Measurements from ENCODE around the gene GPC1.
"Not testable (repeated sequence)": the region's sequence is repeated elsewhere in the genome, so short reads cannot be mapped to it uniquely, and the experiment has no call there.

The GPC1 gene

DNA sequence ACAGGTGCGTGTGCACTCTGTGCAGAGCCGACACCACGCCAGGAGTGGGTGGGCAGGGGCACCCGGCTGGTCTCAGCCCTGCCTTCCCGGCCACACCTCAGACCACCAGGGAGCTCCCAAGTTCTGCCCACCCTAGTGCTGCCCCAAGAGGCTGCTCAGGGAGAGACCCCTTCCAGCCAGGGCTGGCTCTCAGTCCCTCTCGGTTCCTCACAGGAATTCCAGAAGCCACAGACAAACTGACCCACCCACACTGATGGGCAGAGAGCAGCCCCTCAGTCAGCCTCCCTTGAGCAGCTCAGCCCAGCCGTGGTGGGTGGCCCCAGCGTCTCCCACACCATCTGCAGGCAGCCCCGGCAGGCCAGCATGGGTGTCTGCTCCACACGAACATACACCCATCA is 33.8 kb downstream of the GPC1 start:
- DNase-seq: no peak

DNA sequence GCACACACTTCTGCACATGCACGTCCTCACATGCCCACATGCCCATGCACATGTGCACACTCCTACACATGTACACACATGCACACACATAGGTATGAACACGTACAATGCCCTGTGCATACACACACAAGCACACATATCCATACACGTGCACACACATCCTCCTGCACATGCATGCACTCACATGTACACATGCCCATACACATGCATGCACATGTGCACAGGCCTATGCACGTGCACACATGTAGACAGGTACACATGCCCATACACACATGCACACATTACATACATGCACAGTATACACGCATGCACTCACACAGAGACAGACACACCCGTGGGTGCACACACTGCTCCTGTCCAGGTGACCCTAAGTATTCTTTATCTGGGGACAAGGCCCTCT is 34.3 kb downstream of the GPC1 start:
- no peak for DNase-seq

DNA sequence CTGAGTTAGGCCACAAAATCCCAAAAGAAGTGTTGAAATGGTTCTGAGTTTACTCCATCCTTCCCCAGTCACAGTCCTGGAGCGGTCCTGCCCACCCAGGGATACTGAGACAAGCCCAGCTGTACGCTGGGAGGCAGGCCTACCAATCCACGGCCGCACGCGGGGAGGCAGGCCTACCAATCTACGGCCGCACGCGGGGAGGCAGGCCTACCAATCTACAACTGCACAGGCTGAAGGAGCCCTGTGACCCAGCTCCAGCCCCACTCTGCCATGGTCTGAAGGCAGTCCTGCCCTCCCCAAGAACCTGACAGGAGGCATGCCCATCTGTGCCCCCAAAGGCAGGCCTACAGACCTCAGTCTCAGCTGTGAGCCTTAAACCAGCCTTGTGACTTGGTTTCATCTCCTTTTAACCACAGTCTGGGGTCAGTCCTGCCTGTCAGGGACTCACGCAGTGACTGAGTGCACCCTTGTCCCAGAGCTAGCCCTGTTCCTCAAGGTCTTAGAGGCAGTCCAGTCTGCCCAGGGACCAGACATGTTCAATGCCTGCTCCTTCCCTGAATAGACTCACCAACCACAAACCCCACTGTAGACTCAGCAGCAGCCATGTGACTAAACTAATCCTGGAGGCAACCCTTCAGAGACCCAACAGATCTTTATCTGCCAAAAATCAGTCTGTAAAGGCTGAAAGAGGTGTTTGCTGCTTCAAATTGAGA is 36.8 kb downstream of the GPC1 start:
- no peak for DNase-seq

DNA sequence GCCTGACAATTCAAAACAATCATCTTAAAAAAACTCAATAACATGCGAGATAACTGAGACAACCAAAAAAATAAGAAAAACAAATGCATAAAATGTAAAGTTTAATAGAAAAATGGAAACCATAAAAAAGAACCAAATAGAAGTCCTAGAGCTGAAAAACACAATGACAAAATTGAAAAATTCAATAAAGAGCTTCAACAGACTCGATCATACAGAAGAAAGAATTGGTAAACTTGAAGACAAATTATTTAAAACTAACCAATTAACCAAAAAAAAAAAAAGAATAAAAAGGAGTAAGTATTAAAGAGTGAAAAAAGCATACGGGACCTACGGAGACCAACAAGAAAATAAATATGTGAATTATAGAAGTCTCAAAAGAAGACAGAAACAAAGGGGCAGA is 37.7 kb downstream of the GPC1 start:
- no peak for DNase-seq

DNA sequence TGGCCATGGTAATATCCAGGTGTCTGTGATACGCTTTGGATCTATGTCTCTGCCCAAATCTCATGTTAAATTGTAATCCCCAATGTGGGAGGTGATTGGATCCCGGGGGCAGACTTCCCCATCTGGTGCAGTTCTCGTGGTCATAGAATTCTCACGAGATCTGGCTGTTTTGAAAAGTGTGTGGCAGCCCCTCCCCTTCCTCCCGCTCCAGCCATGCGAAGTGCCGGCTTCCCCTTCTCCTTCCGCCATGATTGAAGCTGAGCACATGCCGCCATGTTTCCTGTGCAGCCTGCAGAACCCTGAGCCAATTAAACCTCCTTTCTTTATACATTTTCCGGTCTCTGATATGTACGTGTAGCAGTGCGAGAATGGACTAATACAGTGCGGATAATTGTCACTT is 42.5 kb downstream of the GPC1 start:
- DNase-seq: no peak

DNA sequence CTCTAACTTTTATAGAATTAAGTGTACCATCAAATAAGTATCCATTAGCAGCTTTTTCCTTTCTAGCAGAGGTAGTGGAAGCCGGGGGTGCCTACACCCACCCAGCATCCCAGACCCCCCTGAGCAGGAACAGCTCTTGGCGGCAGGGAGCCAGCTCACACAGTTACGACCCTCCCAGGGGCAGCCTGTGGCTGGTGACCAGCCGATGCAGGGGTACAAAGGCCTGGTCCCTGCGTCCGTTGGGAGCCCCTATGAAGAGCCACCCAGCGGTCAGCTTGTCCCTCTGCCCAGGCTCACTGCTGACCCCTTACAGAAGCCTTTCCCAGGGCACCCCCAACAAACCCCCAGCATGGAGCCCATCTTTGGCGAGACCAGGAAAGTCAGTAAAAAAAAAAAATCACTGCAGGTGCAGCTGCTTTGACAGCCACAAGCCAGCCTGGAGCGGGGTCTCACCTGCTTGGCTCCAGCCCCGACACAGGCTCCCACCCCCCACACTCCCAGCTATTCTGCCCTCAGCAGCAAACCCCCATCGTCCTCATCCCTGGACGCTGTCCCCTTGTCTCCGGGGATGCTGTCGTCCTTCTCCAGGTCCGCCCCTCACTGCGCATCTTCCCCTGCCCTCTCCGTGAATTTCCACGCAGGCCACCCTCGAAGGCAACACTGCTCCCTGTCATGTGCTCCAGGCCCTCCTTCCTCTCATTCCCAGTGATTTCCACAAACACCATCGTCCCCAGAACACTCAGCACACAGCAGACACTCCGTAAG is 43.1 kb downstream of the GPC1 start:
- DNase-seq: no peak

DNA sequence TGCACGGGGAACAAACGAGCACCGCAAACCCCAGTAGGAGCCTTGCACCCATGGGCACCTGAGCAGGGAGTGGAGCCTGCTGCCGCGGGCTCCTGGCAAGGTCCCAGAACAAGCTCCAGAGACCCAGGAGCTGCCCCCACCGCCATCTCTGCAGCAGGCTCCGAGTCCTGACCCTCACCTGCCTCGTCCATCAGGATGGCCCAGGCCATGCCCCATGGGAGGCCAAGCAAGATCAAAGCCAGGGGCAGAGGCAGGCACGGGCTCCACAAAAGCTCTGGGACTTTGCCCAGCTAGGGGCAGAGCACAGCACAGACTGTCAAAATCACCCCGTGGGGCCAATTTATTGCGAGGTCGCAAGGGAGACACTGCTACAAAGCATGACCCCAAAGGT is 43.6 kb downstream of the GPC1 start:
- DNase-seq: no peak

DNA sequence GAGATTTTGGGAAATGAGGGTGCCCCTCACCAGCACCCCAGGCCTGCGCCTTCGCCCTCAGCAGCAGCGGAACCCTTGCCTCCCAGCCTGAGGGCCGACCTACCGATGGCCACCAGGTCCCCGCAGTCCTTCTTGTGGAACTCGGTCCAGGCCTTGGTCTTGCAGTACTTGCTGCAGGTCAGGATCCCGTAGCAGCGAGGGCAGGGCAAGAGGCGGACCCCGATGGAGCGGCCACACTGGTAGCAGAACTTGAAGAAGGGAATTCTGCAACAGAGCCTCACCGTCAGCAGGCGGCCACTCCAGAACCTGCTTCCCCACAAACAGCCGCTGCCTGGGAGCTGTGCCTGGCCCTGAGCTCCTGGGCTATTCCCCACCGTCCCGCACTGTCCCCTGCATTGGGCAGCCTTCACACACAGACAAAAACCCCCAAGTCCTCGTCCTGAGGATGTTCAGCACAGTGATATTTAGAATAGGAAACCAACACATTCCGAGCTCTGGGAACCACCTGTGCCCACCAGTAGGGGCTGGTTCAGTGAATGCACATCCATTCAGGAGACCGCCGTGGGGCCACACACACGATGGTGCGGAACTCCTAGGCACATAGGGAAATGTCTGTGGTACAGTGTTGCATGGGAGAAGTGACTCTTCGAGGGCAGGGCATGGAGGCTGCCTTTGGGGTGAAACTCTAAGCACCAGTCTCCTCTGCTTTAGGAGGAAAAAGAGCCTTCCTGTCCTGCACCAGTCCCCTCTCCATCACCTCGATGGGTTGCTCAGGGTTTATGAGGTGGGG is 45.6 kb downstream of the GPC1 start:
- no peak for DNase-seq

DNA sequence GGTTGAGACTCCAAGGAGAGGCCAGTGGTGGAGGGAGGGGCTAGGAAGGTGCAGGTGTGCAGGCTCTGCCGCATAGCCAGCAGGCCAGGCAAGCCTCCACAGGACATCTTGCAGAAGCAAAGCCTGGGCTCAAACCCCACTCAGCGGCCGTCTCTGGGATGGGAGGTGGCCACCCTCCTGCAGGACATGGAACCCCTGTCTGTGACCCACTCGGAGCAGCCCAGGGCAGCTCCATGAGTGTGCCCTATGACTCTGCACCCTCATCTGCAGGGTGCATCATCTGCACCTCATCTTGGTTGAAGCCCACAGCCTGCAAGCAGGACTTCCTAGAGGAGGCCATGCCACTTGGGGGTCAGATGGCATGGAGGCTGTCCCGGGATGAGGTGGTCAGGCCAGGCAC is 46.3 kb downstream of the GPC1 start:
- no peak for DNase-seq

DNA sequence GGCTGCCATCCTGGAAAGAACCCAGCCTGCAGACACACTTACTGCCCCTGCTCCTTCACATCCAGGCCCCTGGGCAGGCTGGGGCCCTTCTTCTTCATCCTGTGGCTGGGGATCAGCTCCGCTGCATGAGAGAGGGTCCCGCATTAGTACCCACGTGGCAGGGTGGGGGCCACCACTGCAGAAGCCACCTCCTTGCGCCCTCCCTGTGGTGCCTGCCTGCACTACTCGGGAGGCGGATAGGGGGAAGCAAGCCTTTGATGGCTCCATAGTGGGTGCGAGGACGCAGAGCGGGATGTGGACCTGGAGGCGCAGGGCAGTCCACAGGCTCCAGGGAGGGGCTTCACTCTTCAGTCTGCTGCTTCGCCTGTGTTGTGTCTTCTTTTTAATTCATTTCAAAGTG is 46.7 kb downstream of the GPC1 start:
- DNase-seq: no peak

DNA sequence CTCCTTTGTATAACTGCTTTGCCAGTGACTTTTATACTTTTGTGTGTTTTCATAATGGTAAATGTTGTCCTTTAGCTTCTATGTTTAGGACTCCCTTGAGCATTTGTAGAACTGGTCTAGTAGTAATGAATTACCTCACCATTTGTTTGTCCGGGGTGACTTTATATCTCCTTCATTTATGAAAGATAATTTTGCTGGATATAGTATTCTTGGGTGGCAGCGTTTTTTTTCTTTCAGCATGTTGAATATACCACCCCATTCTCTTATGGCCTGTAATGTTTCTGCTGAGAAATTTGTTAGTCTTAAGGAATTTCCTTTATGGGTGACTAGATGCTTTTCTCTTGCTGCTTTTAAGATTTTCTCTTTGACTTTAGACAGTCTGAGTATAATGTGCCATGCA is 56.0 kb downstream of the GPC1 start:
- no peak for DNase-seq

DNA sequence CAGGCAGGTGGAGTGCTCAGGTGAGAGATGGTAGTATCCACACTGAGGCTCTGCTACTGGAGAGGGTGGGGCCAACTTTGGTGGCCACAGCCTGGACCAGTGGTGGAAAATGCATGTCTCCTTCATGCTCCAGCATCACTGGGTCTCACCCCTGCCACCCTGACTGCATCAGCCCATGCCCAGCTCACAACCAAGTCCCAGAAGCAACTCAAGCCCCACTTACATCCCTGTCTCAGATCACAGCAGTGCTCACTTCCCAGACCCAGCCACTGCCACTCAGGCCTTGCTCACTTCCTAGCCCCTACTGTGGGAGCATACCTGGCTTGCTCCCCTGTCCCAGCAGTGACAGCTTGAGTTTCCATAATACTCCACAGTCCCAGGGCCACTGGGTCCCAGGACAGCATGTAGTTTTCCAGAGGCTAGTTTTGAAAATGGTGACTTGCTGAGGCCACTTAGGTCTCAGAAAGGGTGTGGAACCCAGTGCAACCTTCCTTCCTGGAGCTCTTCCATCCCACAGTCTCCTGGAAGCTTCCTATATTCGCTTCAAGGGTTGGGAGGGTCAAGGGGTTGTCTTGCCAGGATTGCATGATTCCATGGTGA is 58.8 kb downstream of the GPC1 start:
- no peak for DNase-seq

DNA sequence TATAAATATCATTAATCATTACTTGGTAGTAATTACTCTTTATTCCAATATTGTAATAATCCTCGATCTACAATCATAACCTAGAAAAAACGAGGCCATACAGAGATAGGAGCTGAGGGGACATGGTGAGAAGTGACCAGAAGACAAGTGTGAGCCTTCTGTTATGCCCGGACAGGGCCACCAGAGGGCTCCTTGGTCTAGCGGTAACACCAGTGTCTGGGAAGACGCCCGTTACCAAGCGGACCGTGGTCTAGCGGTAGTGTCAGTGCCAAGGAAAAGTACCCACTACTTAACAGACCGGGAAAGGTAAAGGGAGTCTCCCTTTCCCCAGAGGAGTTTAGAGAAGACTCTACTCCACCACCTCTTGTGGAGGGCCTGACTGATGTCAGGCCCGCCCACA is 59.5 kb downstream of the GPC1 start:
- DNase-seq: not testable (repeated sequence)

DNA sequence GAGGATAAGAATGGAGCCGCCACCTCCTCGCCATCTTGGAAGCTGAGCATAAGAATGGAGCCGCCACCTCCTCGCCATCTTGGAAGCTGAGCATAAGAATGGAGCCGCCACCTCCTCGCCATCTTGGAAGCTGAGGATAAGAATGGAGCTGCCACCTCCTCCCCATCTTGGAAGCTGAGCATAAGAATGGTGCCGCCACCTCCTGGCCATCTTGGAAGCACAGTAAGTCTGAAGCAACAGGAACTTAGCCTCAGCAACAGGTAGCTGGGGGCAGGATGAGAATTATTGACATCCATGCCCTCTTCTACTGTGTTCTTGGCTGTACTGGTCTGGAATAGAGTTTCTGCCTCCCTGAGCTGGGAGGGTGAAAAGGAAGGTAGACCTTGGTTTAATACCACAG is 61.6 kb downstream of the GPC1 start:
- DNase-seq: not testable (repeated sequence)

DNA sequence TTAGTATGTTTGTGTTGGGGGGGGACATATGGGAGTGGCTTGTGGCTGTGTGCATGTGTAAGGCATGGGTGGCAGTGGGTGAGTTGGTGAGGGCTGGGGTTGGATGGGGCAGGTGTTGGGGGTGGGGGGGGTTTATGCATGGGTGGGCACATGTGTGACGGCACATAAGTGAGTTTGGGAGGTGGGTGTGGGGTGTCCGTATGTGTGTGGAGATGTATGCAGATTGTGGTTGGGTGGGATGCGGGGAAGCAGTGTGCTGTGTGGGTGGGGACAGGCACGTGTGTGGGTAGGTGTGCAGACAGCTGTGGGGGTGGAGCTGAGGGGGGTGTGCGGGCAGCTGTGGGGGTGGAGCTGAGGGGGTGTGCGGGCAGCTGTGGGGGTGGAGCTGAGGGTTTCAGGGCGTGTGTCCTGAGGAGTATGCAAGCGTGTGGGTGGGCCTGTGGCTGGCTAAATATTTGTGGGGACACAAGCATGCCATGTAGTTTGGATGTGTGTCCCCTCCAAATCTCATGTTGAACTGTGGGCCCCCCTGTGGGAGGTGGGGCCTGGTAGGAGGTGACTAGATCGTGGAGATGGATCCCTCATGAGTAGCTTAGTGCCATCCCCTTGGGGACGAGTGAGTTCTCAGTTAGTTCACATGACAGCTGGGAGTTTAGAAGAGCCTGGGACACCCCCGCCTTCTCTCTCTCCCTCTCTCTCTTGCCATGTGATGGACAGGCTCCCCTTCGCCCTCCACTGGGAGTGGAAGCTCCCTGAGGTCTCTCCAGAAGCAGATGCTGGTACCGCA is 62.9 kb downstream of the GPC1 start:
- DNase-seq: no peak

DNA sequence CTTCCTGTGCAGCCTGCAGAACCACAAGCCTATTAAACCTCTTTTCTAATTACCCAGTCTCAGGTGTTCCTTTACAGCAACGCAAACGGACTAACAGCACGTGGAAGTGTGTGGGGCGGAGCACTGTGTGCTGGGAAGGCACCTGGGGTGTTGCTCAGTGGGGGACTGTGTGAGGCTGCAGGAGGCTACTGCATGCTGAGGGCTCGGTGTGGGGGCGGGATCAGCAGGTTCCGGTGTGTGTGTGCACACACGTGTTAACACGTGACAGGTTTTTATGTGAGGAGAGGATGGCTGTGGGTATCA is 63.4 kb downstream of the GPC1 start:
- no peak for DNase-seq

DNA sequence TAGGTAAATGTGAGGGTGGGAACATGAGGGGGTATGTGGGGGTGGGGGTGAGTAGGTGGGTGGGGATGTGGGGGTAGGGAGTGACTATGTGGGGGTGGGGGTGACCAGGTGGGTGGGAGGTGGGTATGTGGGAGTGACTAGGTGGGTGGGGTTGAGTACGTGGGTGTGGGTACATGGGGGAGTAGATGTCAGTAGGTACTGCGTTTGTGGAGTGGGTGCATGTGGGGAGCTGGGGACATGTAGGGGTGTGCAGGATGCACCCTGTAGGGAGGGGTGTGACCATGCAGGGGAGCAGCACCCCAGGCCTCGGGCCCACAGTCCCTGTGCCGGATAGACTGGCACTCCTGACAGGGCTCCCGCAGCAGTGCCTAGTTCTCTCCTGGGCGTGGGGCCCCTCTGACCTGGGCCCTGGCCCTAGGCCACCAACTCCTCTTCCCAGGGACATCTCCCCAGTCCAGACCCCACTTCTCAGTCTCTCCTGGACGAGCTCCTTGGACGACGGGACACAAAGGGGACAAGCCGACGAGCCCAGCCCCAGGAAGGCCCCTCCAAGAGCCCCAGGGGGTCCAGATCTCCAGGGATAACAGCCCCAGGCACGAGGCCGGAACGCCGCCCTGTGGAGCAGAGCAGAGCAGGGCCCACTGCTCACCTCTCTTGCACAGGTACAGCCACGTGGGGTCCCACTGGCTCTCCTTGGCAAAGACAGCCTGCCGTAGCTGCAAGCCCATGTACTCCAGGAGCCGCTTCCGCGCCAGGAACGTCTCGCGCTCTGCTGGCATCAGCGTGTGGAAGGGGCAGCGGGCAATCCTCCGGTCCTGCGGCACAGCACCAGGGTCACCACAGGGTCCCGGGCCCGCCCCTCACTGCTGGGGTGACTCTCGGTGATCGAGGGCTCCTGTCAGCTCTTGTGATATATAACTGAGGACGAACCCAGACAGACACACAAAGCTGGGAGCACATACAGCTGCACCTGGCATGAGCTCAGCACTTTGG is 64.1 kb downstream of the GPC1 start:
- DNase-seq: no peak

DNA sequence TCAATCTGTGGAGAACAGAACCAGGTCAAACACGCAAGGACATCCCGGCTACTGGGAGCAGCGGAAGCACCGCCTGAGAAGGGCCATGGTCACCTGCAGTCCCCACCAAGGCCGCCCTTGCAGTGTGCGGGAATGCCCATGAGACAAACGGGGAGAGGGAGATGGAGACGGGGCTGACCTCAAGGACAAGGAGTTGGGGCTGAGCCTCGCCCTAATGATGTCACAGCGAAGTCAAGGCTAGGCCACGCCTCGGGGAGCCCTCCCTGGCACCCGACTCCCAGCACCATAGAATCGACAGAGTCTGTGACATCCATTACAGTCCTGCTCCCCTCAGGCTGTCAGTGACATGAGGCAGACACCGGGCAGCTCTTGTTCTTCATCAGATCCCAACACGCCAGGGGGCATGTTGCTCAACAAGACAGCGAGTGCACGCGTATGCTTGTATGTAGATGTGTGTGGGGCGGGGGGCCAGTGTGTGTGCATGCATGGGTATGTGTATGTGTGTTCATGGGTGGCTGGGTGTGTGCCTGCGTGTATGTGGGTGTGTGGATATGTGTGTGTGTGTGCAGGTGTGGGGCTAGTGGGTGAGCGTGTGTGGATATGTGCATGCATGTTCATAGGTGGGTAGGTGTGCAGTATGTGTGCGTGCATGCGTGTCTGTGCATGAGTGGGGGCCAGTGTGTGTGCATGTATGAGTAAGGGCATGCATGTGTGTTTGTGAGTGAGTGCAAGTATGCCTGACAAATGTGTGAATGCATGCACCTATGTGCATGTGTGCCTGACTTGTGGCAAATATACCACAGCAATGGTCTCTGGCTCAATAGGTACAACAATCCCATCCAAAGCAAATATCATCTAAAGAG is 65.3 kb downstream of the GPC1 start:
- DNase-seq: no peak

DNA sequence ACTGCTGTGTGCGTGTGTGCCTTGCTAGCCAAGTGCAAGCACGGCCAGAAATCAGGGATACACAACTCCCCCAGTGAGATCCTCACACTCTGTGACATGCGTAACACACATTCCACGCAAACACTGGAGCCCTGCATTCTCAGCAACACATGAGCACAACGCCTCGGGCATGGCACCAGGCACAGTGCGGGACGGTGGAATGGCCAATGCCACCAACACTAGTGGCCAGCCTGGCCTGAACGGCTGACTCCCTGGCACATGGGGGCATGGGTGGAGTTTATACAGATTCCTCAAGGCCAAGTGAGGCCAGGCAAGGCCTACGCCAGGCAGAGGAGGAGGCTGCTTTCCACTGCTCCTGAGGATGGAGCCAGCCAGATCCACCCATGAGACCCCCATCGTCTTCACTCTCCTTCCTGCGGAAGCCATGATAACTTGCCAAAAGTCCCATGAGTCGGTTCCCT is 66.1 kb downstream of the GPC1 start:
- DNase-seq: no peak

DNA sequence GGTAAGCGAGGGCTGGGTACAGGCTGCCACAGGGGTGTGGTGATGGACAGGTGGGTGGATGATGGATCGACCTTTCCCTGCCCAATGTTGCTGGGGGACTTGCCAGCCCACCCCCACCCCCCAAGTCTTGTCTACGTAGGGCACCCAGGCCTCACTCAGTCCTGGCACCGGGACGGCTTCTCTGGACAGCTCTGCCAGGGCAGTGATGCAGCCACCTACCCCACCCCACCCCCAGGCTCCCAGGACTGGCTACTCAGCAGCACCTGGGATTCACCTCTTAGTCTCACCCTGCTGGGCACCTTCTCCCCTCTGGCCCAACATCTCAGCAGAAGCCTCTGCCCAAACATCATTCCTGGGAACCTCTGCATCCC is 66.6 kb downstream of the GPC1 start:
- DNase-seq: no peak

Data from inflammatory macrophage treated with lipopolysaccharide for 1 hour (primary cell).